Activated T-cell treated with anti-CD3 and anti-CD28 coated beads, Interleukin-2, amount 50 U/mL, for 4 hours (primary cell): ENCODE results near the gene ZNF417. TPM values are rescaled to one million over a fixed set of nuclear protein-coding genes. Genes with fewer than 3 reads are reported as not detected.
"Not testable (repeated sequence)": the region's sequence is repeated elsewhere in the genome, so short reads cannot be mapped to it uniquely, and the experiment has no call there.

Source experiments
- ATAC-seq, 2 donors: fragments of 200-7000 bp; cut with Tn5 transposase; one replicate each; pipeline ENCODE4 v1.10.0; 2021
- DNase-seq: peaks from one replicate; pipeline ENCODE4 v3.0.0-alpha.2; 2020
- H3K27me3 Mint-ChIP-seq: one replicate; pipeline ENCODE4 v1.8.0; 2021; ENCODE audit warnings: low read depth, mixed read lengths
- H3K36me3 Mint-ChIP-seq: one replicate; pipeline ENCODE4 v1.8.0; 2022; ENCODE audit warnings: mixed read lengths; ENCODE audit not compliant: insufficient read depth
- H3K4me1 Mint-ChIP-seq: one replicate; pipeline ENCODE4 v1.8.0; 2021; ENCODE audit warnings: low read depth, mixed read lengths
- H3K4me3 Mint-ChIP-seq: one replicate; pipeline ENCODE4 v1.8.0; 2021; ENCODE audit warnings: mild to moderate bottlenecking, moderate library complexity, mixed read lengths
- H3K9me3 Mint-ChIP-seq: one replicate; pipeline ENCODE4 v1.8.0; 2021; ENCODE audit warnings: mixed read lengths
- total RNA-seq, 3 donors: library from RNA; stranded (reverse); gene quantifications; one replicate each; pipeline ENCODE4 v1.2.1, GENCODE V29; 2021

The ZNF417 gene
- total RNA-seq, 3 donors from 2014 or later, result 4.7 to 6.8 (median 6.0) TPM

- H3K9me3 Mint-ChIP-seq, result peaks cover 22% of the 10 kb centered on the region
- ATAC-seq (no peak), DNase-seq (no peak)
- H3K36me3 Mint-ChIP-seq, result peaks cover 45% of the 10 kb centered on the region
- peaks cover 8% of the 10 kb centered on the region for H3K4me1 Mint-ChIP-seq
- no peak overlapping the region for H3K4me3 Mint-ChIP-seq
- H3K27me3 Mint-ChIP-seq, result no peaks in the 10 kb centered on the region
These were observed 9.0 kb downstream of the ZNF417 start for GRCh38 chr19:57907394-57907793.

DNA sequence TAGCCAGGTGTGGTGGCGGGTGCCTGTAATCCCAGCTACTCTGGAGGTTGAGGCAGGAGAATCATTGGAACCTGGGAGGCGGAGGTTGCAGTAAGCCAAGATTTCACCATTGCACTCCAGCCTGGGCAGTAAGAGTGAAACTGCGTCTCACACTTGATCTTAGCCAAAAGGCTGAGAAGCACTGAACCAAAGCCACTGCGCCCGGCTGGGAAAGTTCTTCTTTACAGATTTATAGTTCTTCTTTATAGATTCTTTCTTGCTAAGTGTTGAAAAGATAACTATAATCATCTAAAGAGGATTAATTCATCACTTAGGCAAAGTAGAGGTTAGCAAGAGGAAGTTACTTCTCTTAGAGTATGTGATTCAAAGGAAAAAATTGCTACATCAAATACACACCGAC, 11.1 kb downstream of the ZNF417 start:
- Mint-ChIP-seq H3K4me3 (no peak overlapping the region), H3K27me3 (no peaks in the 10 kb centered on the region), H3K36me3 (peaks cover 27% of the 10 kb centered on the region), H3K4me1 (peaks cover 6% of the 10 kb centered on the region), H3K9me3 (peaks cover 12% of the 10 kb centered on the region)
- DNase-seq, result no peak
- no peak for ATAC-seq

- DNase-seq (no peak), ATAC-seq (no peak)
- no peaks in the 10 kb centered on the region for H3K27me3 Mint-ChIP-seq
These were observed 12.7 kb downstream of the ZNF417 start for GRCh38 chr19:57903618-57904184.

DNA sequence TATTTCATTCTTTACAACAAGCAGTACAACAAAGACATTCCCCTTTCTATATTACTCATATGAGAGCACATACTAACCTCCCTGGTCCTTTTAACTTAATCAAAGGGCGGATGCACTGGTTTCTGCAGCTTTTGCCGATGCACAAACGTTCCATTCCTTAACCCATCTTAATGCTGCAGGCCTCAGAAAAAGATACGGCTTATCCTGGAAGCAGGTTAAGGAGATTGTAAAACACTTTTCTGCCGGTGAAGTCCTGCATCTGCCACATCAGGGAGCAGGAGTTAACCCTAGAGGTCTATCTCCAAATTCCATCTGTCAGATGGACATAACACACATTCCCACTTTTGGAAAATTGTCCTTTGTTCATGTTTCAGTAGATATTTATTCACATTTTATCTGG, 16.1 kb downstream of the ZNF417 start:
- Mint-ChIP-seq H3K27me3 (no peaks in the 10 kb centered on the region), H3K4me3 (no peak overlapping the region), H3K9me3 (peaks cover 15% of the 10 kb centered on the region), H3K36me3 (peaks cover 5% of the 10 kb centered on the region), H3K4me1 (peaks cover 4% of the 10 kb centered on the region)
- ATAC-seq (no peak), DNase-seq (no peak)

More at GRCh38 chr19:57903618-57904184, 12.7 kb downstream of the ZNF417 start:
- Mint-ChIP-seq H3K4me1 (peaks cover 6% of the 10 kb centered on the region), H3K36me3 (peaks cover 22% of the 10 kb centered on the region), H3K4me3 (no peak overlapping the region), H3K9me3 (peaks cover 12% of the 10 kb centered on the region)

DNA sequence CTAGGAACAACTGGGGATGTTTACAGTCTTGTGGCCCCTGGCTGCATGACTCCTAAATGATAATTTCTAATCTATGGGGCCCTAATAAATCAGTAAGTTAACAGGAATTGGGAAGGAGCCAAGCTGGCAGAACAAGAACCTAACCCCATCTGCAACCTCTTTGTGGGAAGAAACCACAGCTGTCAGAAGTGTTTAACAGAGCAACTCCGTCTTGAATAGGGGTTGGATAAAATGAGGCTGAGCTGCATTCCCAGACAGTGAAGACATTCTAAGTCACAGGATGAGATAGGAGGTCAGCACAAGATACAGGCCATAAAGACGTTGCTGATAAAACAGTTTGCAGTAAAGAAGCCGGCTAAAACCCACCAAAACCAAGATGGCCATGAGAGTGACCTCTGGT, 25.7 kb downstream of the ZNF417 start:
- Mint-ChIP-seq H3K9me3 (peaks cover 32% of the 10 kb centered on the region), H3K4me1 (peaks cover 24% of the 10 kb centered on the region), H3K36me3 (peaks cover 18% of the 10 kb centered on the region)
- DNase-seq, H3K27me3 Mint-ChIP-seq, H3K4me3 Mint-ChIP-seq, ATAC-seq: not testable (repeated sequence)

DNA sequence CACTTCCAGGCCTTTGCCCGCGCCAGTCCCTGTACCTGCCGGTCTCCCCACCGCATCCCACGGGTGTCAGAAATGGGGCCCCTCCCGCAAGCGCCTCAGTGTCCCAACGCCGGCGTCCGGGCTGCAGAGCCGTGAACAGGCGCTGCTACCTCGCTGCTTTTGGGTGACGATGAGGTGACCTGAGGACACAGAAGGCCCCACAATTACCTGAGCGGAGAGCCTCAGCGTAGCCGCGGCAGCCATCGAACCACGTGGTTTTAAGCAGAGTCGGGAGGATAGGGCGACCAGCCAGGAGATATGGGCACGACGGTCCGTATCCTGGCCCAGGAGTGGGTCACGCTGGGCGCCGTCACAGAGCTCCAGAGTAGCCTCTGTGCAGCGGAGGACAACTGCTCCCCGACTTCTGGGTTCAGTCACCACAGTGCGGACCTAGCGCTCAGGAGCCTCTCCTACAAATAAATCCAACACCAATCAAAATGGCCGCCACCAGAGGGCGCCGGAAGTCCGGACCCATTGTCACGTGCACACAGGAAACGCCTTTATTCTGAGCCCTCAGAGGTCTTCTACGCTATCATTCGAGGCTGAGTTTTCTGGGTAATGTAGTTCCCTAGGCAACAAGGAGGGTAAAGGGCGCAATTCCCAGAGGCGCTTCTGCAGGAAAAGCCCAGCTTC, 27.7 kb downstream of the ZNF417 start, which contains the start of gene ZNF814:
TSS of gene ZNF814 (minus strand) at position 478 of the 672 bp plus-strand sequence. CDS start at position 243, 235 bp downstream.
- H3K9me3 Mint-ChIP-seq, result peaks cover 41% of the 10 kb centered on the region
- peaks cover 27% of the 10 kb centered on the region for H3K4me1 Mint-ChIP-seq
- peak within 1 kb of the TSS; percentile 96 for H3K4me3 Mint-ChIP-seq
- H3K27me3 Mint-ChIP-seq, result no peaks in the 10 kb centered on the region
- DNase-seq (peak; percentile 72), ATAC-seq (peak; percentile 94 to 95)
- peaks cover 35% of the 10 kb centered on the region for H3K36me3 Mint-ChIP-seq

GRCh38 chr19:57888107-57888559, 28.3 kb downstream of the ZNF417 start:
- Mint-ChIP-seq H3K4me1 (peaks cover 27% of the 10 kb centered on the region), H3K4me3 (peak overlapping the region; percentile 96), H3K9me3 (peaks cover 41% of the 10 kb centered on the region), H3K36me3 (peaks cover 39% of the 10 kb centered on the region), H3K27me3 (no peaks in the 10 kb centered on the region)
- no peak for DNase-seq
- ATAC-seq, result peak in 1 of 2 donors; percentile 2

- Mint-ChIP-seq H3K27me3 (no peaks in the 10 kb centered on the region), H3K4me3 (peak overlapping the region; percentile 96), H3K9me3 (peaks cover 41% of the 10 kb centered on the region), H3K4me1 (peaks cover 27% of the 10 kb centered on the region), H3K36me3 (peaks cover 46% of the 10 kb centered on the region)
- ATAC-seq, result no peak
- DNase-seq, result no peak
These were observed 29.0 kb downstream of the ZNF417 start for GRCh38 chr19:57887195-57887941.

- Mint-ChIP-seq H3K36me3 (peaks cover 46% of the 10 kb centered on the region), H3K27me3 (no peaks in the 10 kb centered on the region), H3K4me1 (peaks cover 27% of the 10 kb centered on the region), H3K9me3 (peaks cover 37% of the 10 kb centered on the region), H3K4me3 (no peak overlapping the region)
- ATAC-seq (no peak), DNase-seq (no peak)
These were observed 30.3 kb downstream of the ZNF417 start for GRCh38 chr19:57886046-57886445.

GRCh38 chr19:57873883-57874799, 42.3 kb downstream of the ZNF417 start:
- not testable (repeated sequence) for H3K4me3 Mint-ChIP-seq, ATAC-seq, H3K27me3 Mint-ChIP-seq, H3K4me1 Mint-ChIP-seq, DNase-seq
- peaks cover 52% of the 10 kb centered on the region for H3K36me3 Mint-ChIP-seq
- peaks cover 29% of the 10 kb centered on the region for H3K9me3 Mint-ChIP-seq

GRCh38 chr19:57872450-57872849, 43.9 kb downstream of the ZNF417 start:
- Mint-ChIP-seq H3K27me3 (no peaks in the 10 kb centered on the region), H3K4me3 (no peak overlapping the region), H3K36me3 (peaks cover 52% of the 10 kb centered on the region), H3K4me1 (no peaks in the 10 kb centered on the region), H3K9me3 (peaks cover 29% of the 10 kb centered on the region)
- no peak for DNase-seq
- ATAC-seq, result no peak

GRCh38 chr19:57870225-57870624, 46.2 kb downstream of the ZNF417 start:
- H3K4me1 Mint-ChIP-seq, result no peaks in the 10 kb centered on the region
- H3K9me3 Mint-ChIP-seq, result peaks cover 20% of the 10 kb centered on the region
- no peak overlapping the region for H3K4me3 Mint-ChIP-seq
- no peaks in the 10 kb centered on the region for H3K27me3 Mint-ChIP-seq
- H3K36me3 Mint-ChIP-seq, result peaks cover 53% of the 10 kb centered on the region
- ATAC-seq (no peak), DNase-seq (no peak)

- H3K9me3 Mint-ChIP-seq, result peaks cover 20% of the 10 kb centered on the region
- peaks cover 55% of the 10 kb centered on the region for H3K36me3 Mint-ChIP-seq
- not testable (repeated sequence) for H3K4me3 Mint-ChIP-seq, H3K27me3 Mint-ChIP-seq, ATAC-seq, H3K4me1 Mint-ChIP-seq, DNase-seq
These were observed 46.7 kb downstream of the ZNF417 start for GRCh38 chr19:57869655-57870054.
